Gastrocnemius medialis (tissue), 4 donors: ENCODE data around the gene LARP1.

Source experiments
- POLR2A ChIP-seq, 2 donors: fragments of 450-650 bp; IDR thresholded peaks; one replicate each; pipeline ENCODE4 v1.6.1; 2017; ENCODE audit warnings: antibody characterized with exemption in 2 of 2, mild to moderate bottlenecking in 2 of 2, moderate library complexity in 2 of 2
- TF ChIP-seq, protein P1 (sequence below), 5 experiments: fragments of 450-650 bp in 3 of 5; fragments of 200-600 bp in 2 of 5; sonication (generic) in 2 of 5; IDR thresholded peaks in 4 of 5; conservative IDR thresholded peaks in 1 of 5; 1 replicate in 4 of 5; 2 replicates in 1 of 5; pipeline ENCODE4 v1.5.1; 2016 to 2019; ENCODE audit warnings: antibody characterized with exemption in 5 of 5, mild to moderate bottlenecking in 3 of 5, moderate library complexity in 3 of 5

DNA sequence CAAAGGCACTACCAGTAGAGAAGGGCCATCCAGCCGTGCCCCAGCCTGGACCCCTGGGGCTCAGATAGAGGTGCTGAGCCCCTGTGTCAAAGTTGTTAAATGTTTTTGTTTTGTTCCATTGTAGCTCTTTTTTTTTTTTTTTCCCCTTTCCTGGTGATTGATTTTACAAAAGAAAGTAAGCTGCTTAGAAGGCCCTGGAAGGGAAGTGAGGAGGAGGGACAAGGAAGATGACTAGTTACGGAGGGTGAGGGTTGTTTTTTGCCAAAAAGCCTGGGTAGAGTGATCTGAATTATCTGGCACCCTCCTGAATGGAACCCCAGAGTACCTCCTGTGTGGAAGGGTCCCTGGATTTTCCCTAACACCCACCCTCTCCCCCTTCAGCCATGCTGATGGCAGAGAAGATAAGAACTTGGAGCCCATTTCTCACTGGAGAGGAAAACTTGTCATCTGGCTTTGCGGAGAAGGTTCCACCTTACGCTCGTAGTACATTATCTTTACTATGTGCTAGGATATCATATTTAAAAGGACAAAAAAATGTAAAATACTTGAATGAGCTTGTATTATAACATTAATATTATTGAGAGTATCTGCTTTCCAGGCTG is 61.8 kb downstream of the LARP1 start:
- no peak for TF ChIP-seq POLR2A (IDR thresholded peaks at IDR 0.05)
- TF ChIP-seq, protein P1, sequence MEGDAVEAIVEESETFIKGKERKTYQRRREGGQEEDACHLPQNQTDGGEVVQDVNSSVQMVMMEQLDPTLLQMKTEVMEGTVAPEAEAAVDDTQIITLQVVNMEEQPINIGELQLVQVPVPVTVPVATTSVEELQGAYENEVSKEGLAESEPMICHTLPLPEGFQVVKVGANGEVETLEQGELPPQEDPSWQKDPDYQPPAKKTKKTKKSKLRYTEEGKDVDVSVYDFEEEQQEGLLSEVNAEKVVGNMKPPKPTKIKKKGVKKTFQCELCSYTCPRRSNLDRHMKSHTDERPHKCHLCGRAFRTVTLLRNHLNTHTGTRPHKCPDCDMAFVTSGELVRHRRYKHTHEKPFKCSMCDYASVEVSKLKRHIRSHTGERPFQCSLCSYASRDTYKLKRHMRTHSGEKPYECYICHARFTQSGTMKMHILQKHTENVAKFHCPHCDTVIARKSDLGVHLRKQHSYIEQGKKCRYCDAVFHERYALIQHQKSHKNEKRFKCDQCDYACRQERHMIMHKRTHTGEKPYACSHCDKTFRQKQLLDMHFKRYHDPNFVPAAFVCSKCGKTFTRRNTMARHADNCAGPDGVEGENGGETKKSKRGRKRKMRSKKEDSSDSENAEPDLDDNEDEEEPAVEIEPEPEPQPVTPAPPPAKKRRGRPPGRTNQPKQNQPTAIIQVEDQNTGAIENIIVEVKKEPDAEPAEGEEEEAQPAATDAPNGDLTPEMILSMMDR (IDR thresholded peaks at IDR 0.05 in 4 of 5, conservative IDR thresholded peaks at IDR 0.05 in 1 of 5): no peak
